SK-N-SH (cell line): ENCODE results near the gene SV2C.

Experiments
- CTCF ChIP-seq: fragments of 200-600 bp; sonication (generic); IDR thresholded peaks from 2 replicates; pipeline ENCODE4 v1.6.1; 2017; ENCODE audit warnings: antibody characterized with exemption, mild to moderate bottlenecking, moderate library complexity
- ELF1 ChIP-seq: IDR thresholded peaks from 2 replicates; pipeline ENCODE4 v1.4.0; 2012
- NRF1 ChIP-seq: IDR thresholded peaks from 2 replicates; pipeline ENCODE4 v1.6.1; 2012; ENCODE audit warnings: low read depth, mild to moderate bottlenecking, low read length
- POLR2AphosphoS5 ChIP-seq: IDR thresholded peaks from 2 replicates; pipeline ENCODE4 v1.6.1; 2012; ENCODE audit warnings: low read depth, low read length
- RAD21 ChIP-seq: IDR thresholded peaks from 2 replicates; pipeline ENCODE4 v1.6.1; 2012; ENCODE audit warnings: mild to moderate bottlenecking, low read length
- SMC3 ChIP-seq: IDR thresholded peaks from 2 replicates; pipeline ENCODE4 v1.6.1; 2012; ENCODE audit warnings: low read depth, low read length, improper control_type of control experiment
- TF ChIP-seq, protein P1 (sequence below): IDR thresholded peaks from 2 replicates; pipeline ENCODE4 v1.4.0; 2012; ENCODE audit warnings: low read depth

DNA sequence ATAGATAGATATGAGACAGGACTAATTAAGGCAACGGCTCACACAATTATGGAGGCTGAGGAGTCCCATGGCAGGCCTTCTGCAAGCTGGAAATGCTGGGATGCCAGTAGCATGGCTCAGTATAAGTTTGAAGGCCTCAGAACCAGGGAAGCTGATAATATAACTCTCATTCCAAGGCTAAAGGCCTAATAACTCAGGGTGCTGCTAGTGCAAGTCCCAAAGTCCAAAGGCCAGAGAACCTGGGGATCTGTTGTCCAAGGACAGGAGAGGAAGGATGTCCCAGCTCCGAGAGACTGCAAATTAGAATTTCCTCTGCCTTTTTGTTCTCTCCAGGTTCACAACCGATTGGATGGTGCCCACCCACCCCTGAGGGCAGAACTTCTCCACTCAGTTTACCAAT, 114.5 kb downstream of the SV2C start:
- TF ChIP-seq RAD21 (no peak), CTCF (no peak), POLR2AphosphoS5 (no peak), NRF1 (no peak), SMC3 (no peak), ELF1 (no peak)
- TF ChIP-seq, protein P1, sequence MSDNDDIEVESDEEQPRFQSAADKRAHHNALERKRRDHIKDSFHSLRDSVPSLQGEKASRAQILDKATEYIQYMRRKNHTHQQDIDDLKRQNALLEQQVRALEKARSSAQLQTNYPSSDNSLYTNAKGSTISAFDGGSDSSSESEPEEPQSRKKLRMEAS = no peak
